ENCODE data around the gene ATL2.

DNA sequence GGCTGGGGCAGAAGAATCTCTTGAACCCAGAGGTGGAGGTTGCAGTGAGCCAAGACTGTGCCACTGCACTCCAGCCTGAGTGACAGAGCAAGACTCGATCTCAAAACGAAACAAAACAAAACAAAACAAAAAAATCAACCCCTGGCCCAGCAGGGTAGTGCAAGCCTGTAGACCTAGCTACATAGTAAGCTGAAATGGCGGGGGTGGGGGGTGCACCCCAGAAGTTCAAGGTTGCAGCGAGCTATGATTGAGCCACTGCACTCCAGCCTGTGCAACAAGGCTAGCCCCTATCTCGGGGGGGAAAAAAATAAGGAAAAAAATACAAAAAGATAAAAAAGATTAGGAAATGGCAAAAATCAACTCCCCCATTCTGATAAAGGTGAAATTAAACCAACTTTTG lies 6.4 kb downstream of the ATL2 start:
- TF ChIP-seq CTCF (IDR thresholded peaks at IDR 0.05; ENCODE audit: low read depth, low read length) (no peak), POLR2A (IDR thresholded peaks at IDR 0.05; ENCODE audit: extremely low read depth, insufficient read length) (no peak), MYC (IDR thresholded peaks at IDR 0.05; ENCODE audit: low read depth, low read length) (no peak)

All from NB4 (cell line).